DOHH2 (cell line): ENCODE data around the gene CRCP.

ENCODE experiments used
- H3F3A ChIP-seq: fragments of 200-600 bp; sonication (generic), shearing (Covaris generic); 2 replicates; pipeline ENCODE4 v1.6.0; 2016; ENCODE audit warnings: antibody characterized with exemption, mild to moderate bottlenecking; ENCODE audit not compliant: control insufficient read depth, insufficient read depth
- H3K27ac ChIP-seq: fragments of 200-600 bp; sonication (generic); 2 replicates; pipeline ENCODE4 v1.5.1; 2014; ENCODE audit warnings: low read depth, mild to moderate bottlenecking, low read length, moderate library complexity
- H3K27me3 ChIP-seq: fragments of 200-600 bp; sonication (generic); 2 replicates; pipeline ENCODE4 v1.6.1; 2014; ENCODE audit warnings: mild to moderate bottlenecking, low read length, mixed read lengths; ENCODE audit not compliant: control insufficient read depth
- H3K36me3 ChIP-seq: fragments of 200-600 bp; sonication (generic); 2 replicates; pipeline ENCODE4 v1.6.1; 2014; ENCODE audit warnings: mild to moderate bottlenecking, low read length, moderate library complexity, mixed read lengths; ENCODE audit not compliant: control insufficient read depth
- H3K4me1 ChIP-seq: fragments of 200-600 bp; sonication (generic); 2 replicates; pipeline ENCODE4 v1.6.1; 2014; ENCODE audit warnings: mild to moderate bottlenecking, low read length, mixed read lengths; ENCODE audit not compliant: control insufficient read depth
- H3K4me2 ChIP-seq: fragments of 200-600 bp; sonication (generic); 2 replicates; pipeline ENCODE4 v1.6.0; 2014; ENCODE audit warnings: mild to moderate bottlenecking, low read length, moderate library complexity
- H3K4me3 ChIP-seq: fragments of 200-600 bp; sonication (generic); 2 replicates; pipeline ENCODE4 v1.5.1; 2014; ENCODE audit warnings: mild to moderate bottlenecking, low read length, mixed read lengths
- H3K79me2 ChIP-seq: fragments of 200-600 bp; sonication (generic); 2 replicates; pipeline ENCODE4 v1.6.1; 2014; ENCODE audit warnings: mild to moderate bottlenecking, low read length, mixed read lengths; ENCODE audit not compliant: control insufficient read depth
- H3K9me2 ChIP-seq: fragments of 200-600 bp; sonication (generic); replicated peaks from 2 replicates; pipeline ENCODE4 v1.6.1; 2014; ENCODE audit warnings: mild to moderate bottlenecking, low read length, mixed read lengths; ENCODE audit not compliant: control insufficient read depth
- H3K9me3 ChIP-seq: fragments of 200-600 bp; sonication (generic); 2 replicates; pipeline ENCODE4 v1.6.1; 2014; ENCODE audit warnings: antibody characterized with exemption, low read length, mixed read lengths; ENCODE audit not compliant: control insufficient read depth, insufficient read depth
- H4K20me1 ChIP-seq: fragments of 200-600 bp; sonication (generic); 2 replicates; pipeline ENCODE4 v1.6.0; 2014; ENCODE audit warnings: low read depth, mild to moderate bottlenecking, antibody characterized with exemption, low read length, moderate library complexity; ENCODE audit not compliant: control insufficient read depth, insufficient read depth
- EZH2phosphoT487 ChIP-seq: fragments of 200-600 bp; sonication (generic); IDR thresholded peaks from 2 replicates; pipeline ENCODE4 v1.6.1; 2017; ENCODE audit warnings: borderline replicate concordance, mild to moderate bottlenecking, antibody characterized with exemption, low read length, moderate library complexity, mixed read lengths
- TF ChIP-seq, protein P1 (sequence below): fragments of 200-600 bp; sonication (generic); IDR thresholded peaks from one replicate; pipeline ENCODE4 v1.5.1; 2014; ENCODE audit warnings: antibody characterized with exemption, mild to moderate bottlenecking, low read depth, low read length; ENCODE audit not compliant: poor library complexity, severe bottlenecking

The CRCP gene

DNA sequence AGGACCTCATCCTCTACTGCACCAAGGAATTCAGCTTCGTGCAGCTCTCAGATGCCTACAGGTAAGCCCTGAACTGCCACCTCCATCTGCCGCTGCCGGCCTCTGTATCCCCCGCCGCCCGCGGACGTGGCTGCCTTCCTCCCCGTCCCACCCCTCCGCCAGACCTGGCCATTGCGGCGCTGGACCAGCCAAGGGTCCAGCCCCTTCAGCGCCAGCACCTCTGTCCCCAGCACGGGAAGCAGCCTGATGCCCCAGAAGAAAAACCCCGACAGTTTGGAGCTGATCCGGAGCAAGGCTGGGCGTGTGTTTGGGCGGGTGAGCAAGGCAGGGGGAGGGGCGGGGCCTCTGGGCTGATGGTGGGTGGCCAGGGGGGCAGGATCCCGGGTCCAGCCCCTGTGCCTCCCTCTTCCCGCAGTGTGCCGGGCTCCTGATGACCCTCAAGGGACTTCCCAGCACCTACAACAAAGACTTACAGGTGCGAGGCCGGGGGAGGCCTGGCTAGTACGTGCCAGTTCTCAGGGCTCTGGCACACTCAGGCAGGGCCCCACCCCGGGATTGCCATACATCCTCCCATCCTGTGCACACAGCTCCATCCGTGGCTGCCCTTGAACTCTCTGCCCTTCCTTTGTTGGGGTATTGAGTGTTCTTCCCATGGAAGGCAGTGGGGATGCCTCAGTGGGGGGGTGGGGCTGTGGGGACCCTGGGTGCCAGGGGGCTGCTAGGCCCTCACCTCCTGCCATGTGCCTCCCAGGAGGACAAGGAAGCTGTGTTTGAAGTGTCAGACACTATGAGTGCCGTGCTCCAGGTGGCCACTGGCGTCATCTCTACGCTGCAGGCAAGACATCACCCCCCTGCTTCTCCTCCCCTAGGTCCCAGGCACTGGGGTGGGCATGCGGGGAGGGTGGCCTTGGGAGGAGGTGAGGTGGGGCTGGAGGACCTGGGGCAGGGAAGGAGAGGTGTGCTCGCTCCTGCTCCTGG is 25.5 kb upstream of the CRCP start:
- H3K27me3 ChIP-seq, result no peaks in the 10 kb centered on the region
- H3K79me2 ChIP-seq, result no peaks in the 10 kb centered on the region
- TF ChIP-seq, protein P1, sequence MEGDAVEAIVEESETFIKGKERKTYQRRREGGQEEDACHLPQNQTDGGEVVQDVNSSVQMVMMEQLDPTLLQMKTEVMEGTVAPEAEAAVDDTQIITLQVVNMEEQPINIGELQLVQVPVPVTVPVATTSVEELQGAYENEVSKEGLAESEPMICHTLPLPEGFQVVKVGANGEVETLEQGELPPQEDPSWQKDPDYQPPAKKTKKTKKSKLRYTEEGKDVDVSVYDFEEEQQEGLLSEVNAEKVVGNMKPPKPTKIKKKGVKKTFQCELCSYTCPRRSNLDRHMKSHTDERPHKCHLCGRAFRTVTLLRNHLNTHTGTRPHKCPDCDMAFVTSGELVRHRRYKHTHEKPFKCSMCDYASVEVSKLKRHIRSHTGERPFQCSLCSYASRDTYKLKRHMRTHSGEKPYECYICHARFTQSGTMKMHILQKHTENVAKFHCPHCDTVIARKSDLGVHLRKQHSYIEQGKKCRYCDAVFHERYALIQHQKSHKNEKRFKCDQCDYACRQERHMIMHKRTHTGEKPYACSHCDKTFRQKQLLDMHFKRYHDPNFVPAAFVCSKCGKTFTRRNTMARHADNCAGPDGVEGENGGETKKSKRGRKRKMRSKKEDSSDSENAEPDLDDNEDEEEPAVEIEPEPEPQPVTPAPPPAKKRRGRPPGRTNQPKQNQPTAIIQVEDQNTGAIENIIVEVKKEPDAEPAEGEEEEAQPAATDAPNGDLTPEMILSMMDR, result no peak
- no peak for TF ChIP-seq EZH2phosphoT487
- no peaks in the 10 kb centered on the region for H3K4me1 ChIP-seq
- H3K4me3 ChIP-seq, result no peak overlapping the region
- H3K4me2 ChIP-seq, result no peak overlapping the region
- H3K27ac ChIP-seq, result no peak overlapping the region
- no peaks in the 10 kb centered on the region for H3K9me3 ChIP-seq
- no peaks in the 10 kb centered on the region for H3F3A ChIP-seq
- H3K36me3 ChIP-seq, result no peaks in the 10 kb centered on the region
- H4K20me1 ChIP-seq, result no peaks in the 10 kb centered on the region
- no peaks in the 10 kb centered on the region for H3K9me2 ChIP-seq

DNA sequence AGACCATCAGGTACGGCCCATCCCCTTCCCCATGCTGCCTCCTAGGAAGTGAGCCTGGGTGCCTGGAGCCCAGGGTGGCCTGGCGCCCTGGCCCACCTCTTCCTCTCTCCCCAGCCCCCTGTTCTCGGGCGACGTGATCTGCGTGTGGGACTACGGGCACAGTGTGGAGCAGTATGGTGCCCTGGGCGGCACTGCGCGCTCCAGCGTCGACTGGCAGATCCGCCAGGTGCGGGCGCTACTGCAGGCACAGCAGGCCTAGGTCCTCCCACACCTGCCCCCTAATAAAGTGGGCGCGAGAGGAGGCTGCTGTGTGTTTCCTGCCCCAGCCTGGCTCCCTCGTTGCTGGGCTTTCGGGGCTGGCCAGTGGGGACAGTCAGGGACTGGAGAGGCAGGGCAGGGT is 22.0 kb upstream of the CRCP start:
- no peak overlapping the region for H3K4me2 ChIP-seq
- no peaks in the 10 kb centered on the region for H4K20me1 ChIP-seq
- no peaks in the 10 kb centered on the region for H3K27me3 ChIP-seq
- H3K36me3 ChIP-seq, result no peaks in the 10 kb centered on the region
- H3K9me3 ChIP-seq, result no peaks in the 10 kb centered on the region
- H3K4me3 ChIP-seq, result no peak overlapping the region
- no peak overlapping the region for H3K27ac ChIP-seq
- peaks cover 5% of the 10 kb centered on the region; the same call in 1 of the 2 replicates for H3F3A ChIP-seq
- H3K9me2 ChIP-seq, result no peaks in the 10 kb centered on the region
- no peaks in the 10 kb centered on the region for H3K79me2 ChIP-seq
- no peaks in the 10 kb centered on the region for H3K4me1 ChIP-seq
- TF ChIP-seq EZH2phosphoT487, result no peak
- TF ChIP-seq, protein P1, result no peak

DNA sequence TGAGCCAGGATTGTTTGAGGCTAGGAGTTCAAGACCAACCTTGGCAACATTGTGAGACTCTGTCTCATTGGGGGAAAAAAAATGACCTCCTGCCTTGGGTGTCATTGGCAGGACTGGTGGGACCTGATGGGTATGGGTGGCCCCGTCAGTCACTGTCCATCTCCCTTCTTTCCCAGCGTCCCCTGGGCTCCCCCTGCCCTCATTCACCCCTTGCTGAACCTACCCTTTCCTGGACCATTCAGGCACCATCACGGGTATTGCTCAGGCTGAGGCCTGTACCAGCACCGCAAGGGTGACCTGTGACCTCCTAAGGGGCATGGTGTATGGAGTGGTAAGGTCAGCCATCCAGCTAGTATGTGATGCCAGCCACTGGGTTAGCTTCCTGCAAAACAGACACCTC is 19.6 kb upstream of the CRCP start:
- TF ChIP-seq, protein P1, result no peak
- TF ChIP-seq EZH2phosphoT487, result no peak
- Histone ChIP-seq H4K20me1 (no peaks in the 10 kb centered on the region), H3K27me3 (no peaks in the 10 kb centered on the region), H3K9me3 (no peaks in the 10 kb centered on the region), H3K27ac (no peak overlapping the region), H3K79me2 (no peaks in the 10 kb centered on the region), H3K36me3 (no peaks in the 10 kb centered on the region), H3F3A (peaks cover 5% of the 10 kb centered on the region; the same call in 1 of the 2 replicates), H3K4me3 (no peak overlapping the region), H3K4me2 (no peak overlapping the region), H3K4me1 (peaks cover 7% of the 10 kb centered on the region), H3K9me2 (no peaks in the 10 kb centered on the region)
